BLaER1 treated with 17β-estradiol and CSF1 and Interleukin-3, amounts not matched to agents 10 nM and 100 nM (cell line): ENCODE measurements around the gene ZDHHC8.
A peak's percentile ranks its signal among the peaks of the same experiment; 100 is the strongest.

ENCODE experiments used
- H3K27ac ChIP-seq, 11 experiments: shearing (Covaris generic); formaldehyde crosslinking; 2 replicates each; pipeline ENCODE4 v1.8.1; 2022
- H3K27me3 ChIP-seq, 11 experiments: shearing (Covaris generic); formaldehyde crosslinking; 2 replicates each; pipeline ENCODE4 v1.8.1; 2022
- H3K36me3 ChIP-seq, 11 experiments: shearing (Covaris generic); formaldehyde crosslinking; 2 replicates each; pipeline ENCODE4 v1.8.1; 2022
- H3K4me1 ChIP-seq, 10 experiments: shearing (Covaris generic); formaldehyde crosslinking; 2 replicates each; pipeline ENCODE4 v1.8.1; 2022
- H3K4me2 ChIP-seq, 11 experiments: shearing (Covaris generic); formaldehyde crosslinking; 2 replicates each; pipeline ENCODE4 v1.8.1; 2022
- H3K4me3 ChIP-seq, 10 experiments: shearing (Covaris generic); formaldehyde crosslinking; 2 replicates each; pipeline ENCODE4 v1.8.1; 2022
- H3K9ac ChIP-seq, 11 experiments: shearing (Covaris generic); formaldehyde crosslinking; 2 replicates each; pipeline ENCODE4 v1.8.1; 2022
- H3K9me3 ChIP-seq, 11 experiments: shearing (Covaris generic); formaldehyde crosslinking; replicated peaks in 1 of 11; 2 replicates each; pipeline ENCODE4 v1.8.1; 2022
- H4K20me1 ChIP-seq, 11 experiments: shearing (Covaris generic); formaldehyde crosslinking; 2 replicates each; pipeline ENCODE4 v1.8.1; 2022
- Cebpa-rat ChIP-seq, 11 experiments: shearing (Covaris generic); IDR thresholded peaks; 2 replicates each; pipeline ENCODE4 v1.8.1; 2022

Gene ZDHHC8

DNA sequence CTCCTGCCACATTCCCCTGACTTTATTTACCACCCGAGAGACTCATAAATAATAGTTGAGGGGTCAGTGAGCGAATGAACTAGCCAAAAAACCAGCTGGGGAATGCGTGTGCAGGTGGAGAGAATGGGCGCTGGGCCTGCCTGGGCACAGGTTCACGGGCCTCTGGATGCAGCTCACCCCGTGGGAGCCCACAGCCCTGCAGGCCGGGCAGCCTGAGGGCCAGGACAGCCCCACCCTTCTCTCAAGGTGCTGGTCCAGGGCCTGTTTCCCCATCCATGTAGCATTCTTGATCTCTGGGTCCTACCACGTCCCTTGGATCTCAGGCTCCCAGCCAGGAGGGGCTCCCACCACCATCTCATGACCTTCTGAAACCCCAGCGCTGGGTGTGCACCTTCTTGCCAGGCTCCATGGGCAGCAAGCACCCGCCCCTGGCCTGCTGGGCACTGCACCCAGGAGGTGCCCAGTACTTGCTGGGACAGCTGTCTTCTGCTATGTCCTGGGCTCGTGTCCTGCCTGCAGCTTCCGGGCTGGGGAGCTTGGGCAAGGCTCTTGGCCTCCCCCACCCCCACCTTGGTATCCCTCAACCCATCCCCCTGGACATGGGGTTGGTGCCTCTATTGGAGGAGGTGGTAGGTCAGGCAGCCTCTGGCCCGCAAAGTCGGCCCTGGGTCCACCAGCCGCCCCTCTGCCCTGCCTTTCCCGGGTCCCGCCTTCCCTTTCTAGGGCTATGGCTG lies 62.3 kb downstream of the ZDHHC8 start:
- H3K4me1 ChIP-seq = peaks cover 9 to 68% (median 48%) of the 10 kb centered on the region in 10 experiments
- H3K9ac ChIP-seq = no peak overlapping the region
- no peaks in the 10 kb centered on the region for H3K27me3 ChIP-seq

DNA sequence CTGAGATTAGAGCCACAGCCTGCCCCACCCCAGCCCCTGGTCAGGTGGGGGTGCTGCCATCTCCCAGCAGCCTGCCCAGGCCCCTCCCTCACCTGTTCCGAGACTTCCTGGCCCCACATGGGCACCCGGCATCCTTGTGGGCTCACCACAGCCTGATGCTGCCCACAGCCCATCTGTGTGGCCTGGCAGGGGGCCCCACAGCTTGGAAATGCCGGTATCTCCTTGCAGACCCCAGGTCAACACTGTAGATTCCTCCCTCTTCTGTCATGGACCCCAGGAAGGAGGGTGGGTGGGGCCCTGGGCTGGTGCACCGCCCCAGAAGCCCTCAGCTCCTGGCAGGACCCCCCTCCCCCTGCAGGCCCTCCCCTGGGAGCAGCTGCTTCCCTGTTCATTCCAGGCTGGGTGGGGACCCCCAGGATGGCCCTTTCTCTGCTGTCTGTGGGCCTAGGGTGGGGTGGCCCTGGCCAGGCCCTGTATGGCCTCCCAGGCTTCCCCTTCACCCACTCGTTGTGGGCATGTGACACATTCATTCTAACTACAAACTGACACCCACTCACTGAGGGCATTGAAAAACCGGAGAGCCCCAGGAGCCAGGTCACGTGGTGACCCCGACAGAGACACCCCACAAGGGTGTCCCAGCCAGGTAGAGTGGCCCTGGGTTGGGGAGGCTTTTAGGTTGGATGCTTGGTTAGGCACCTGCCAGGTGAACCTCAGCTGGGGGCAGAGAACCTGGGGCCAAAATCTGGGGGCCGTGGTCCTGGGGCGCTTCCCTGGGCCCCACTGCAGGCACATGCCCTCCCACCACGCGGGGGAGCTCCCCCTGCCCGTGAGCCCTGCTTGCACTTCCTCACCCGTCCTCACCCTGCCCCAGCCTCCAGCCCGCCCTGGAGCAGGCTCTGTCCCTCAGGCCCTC lies 63.3 kb downstream of the ZDHHC8 start:
- TF ChIP-seq Cebpa-rat (IDR thresholded peaks at IDR 0.05) = no peak
- Histone ChIP-seq H3K27ac (peak overlapping the region in 4 of 11 experiments; percentile 1 to 40 (median 26); a peak in 3 of 22 replicates), H4K20me1 (no peaks in the 10 kb centered on the region), H3K9ac (peak overlapping the region in 7 of 11 experiments; percentile 10 to 41 (median 26); a peak in 3 of 22 replicates), H3K27me3 (no peaks in the 10 kb centered on the region), H3K4me1 (peaks cover 9 to 68% (median 47%) of the 10 kb centered on the region in 10 experiments), H3K36me3 (no peaks in the 10 kb centered on the region), H3K9me3 (no peaks in the 10 kb centered on the region), H3K4me3 (no peak overlapping the region), H3K4me2 (peak overlapping the region; percentile 39 to 72 (median 54); a peak in 21 of 22 replicates)

More for the DNA sequence above, 62.3 kb downstream of the ZDHHC8 start:
- peak overlapping the region in 6 of 11 experiments; percentile 47 to 72 (median 61); a peak in 7 of 22 replicates for H3K4me2 ChIP-seq
- H3K27ac ChIP-seq = no peak overlapping the region
- no peaks in the 10 kb centered on the region for H3K36me3 ChIP-seq
- no peaks in the 10 kb centered on the region for H4K20me1 ChIP-seq
- TF ChIP-seq Cebpa-rat (IDR thresholded peaks at IDR 0.05) = no peak
- no peak overlapping the region for H3K4me3 ChIP-seq
- H3K9me3 ChIP-seq = no peaks in the 10 kb centered on the region

DNA sequence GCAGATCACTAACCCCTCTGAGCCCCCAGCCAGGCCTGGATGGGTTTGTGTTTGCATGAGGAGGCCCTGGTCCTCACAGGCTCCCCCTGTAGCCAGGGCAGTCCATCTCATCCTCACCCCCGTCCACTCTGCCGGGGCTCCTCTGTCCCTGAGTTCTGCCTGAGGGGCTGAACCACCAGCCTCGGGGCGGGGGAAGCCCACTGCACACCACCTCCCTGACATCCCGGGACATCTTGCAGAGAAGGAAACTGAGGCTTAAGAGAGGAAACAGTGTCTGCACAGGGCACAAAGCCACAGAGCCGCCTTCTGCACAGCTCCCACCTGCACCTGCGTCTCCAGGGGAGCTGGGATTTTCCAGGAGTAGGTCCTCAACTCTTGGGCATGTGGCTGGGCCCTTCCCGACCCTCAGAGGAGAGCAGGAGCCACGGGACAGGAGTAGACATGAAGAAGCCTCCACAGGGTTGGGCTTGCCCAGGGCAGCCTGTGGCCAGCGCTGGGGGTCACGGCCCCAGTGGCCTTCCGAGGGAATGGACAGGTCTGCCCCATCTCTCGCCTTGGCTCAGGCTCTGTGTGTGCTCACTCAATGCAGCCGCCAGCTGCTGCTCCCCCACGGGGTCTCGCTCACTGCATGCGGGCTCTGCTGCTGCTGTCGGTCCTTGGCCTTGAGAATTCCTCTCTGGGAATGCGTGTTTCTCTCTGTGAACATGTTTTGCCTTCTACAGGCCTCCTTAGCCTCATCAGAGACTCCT lies 64.7 kb downstream of the ZDHHC8 start:
- Histone ChIP-seq H3K4me3 (no peak overlapping the region), H3K36me3 (no peaks in the 10 kb centered on the region), H3K9me3 (no peaks in the 10 kb centered on the region), H3K4me2 (peak overlapping the region in 9 of 11 experiments; percentile 23 to 72 (median 53); a peak in 14 of 22 replicates), H3K27me3 (no peaks in the 10 kb centered on the region), H3K9ac (peak overlapping the region in 3 of 11 experiments; percentile 20 to 41 (median 35); a peak in 4 of 22 replicates), H3K27ac (peak overlapping the region in 2 of 11 experiments; percentile 3 to 13; a peak in 1 of 22 replicates), H4K20me1 (no peaks in the 10 kb centered on the region), H3K4me1 (peaks cover 17 to 67% (median 49%) of the 10 kb centered on the region in 10 experiments)
- TF ChIP-seq Cebpa-rat (IDR thresholded peaks at IDR 0.05) = no peak
